HEK293T (cell line): ENCODE data around the gene ARGFX.

ENCODE experiments used
- CTCF ChIA-PET: fragments of 350-600 bp; formaldehyde crosslinking; extraction: SDS; loops from one replicate; lab custom pipeline; 2021; ENCODE audit warnings: antibody characterized with exemption, inconsistent platforms; lab: Yijun Ruan, JAX
- POLR2A ChIA-PET: fragments of 350-600 bp; formaldehyde crosslinking; extraction: SDS; loops from one replicate; lab custom pipeline; 2020; ENCODE audit warnings: antibody characterized with exemption, inconsistent platforms; lab: Yijun Ruan, JAX
- DNase-seq: peaks from one replicate; pipeline ENCODE4 v3.0.0; 2012; ENCODE audit warnings: mixed read lengths; ENCODE audit errors: extremely low spot score
- ARNT ChIP-seq: fragments of 450-650 bp; IDR thresholded peaks from 2 replicates; pipeline ENCODE4 v1.6.1; 2017; ENCODE audit warnings: mild to moderate bottlenecking
- BHLHE40 ChIP-seq: fragments of 450-650 bp; IDR thresholded peaks from 2 replicates; pipeline ENCODE4 v1.6.1; 2016; ENCODE audit warnings: mild to moderate bottlenecking, moderate library complexity, borderline replicate concordance
- CTBP1 ChIP-seq: fragments of 450-650 bp; IDR thresholded peaks from 2 replicates; pipeline ENCODE4 v1.6.1; 2016; ENCODE audit warnings: borderline replicate concordance
- ELF4 ChIP-seq: fragments of 450-650 bp; IDR thresholded peaks from 2 replicates; pipeline ENCODE4 v1.6.1; 2017; ENCODE audit warnings: antibody characterized with exemption
- FOXA1 ChIP-seq: fragments of 450-650 bp; IDR thresholded peaks from 2 replicates; pipeline ENCODE4 v1.6.1; 2016; ENCODE audit warnings: mild to moderate bottlenecking
- FOXK2 ChIP-seq: fragments of 450-650 bp; IDR thresholded peaks from 2 replicates; pipeline ENCODE4 v1.6.1; 2016; ENCODE audit warnings: mild to moderate bottlenecking
- FOXM1 ChIP-seq: fragments of 450-650 bp; IDR thresholded peaks from 2 replicates; pipeline ENCODE4 v1.6.1; 2017; ENCODE audit warnings: mild to moderate bottlenecking, borderline replicate concordance
- HDGF ChIP-seq: fragments of 450-650 bp; IDR thresholded peaks from 2 replicates; pipeline ENCODE4 v1.6.1; 2017; ENCODE audit warnings: antibody characterized with exemption, borderline replicate concordance
- L3MBTL2 ChIP-seq: fragments of 450-650 bp; conservative IDR thresholded peaks from 2 replicates; pipeline ENCODE4 v1.6.1; 2016; ENCODE audit warnings: mild to moderate bottlenecking
- LEF1 ChIP-seq: fragments of 450-650 bp; IDR thresholded peaks from 2 replicates; pipeline ENCODE4 v1.6.1; 2017; ENCODE audit warnings: mild to moderate bottlenecking, borderline replicate concordance
- NFRKB ChIP-seq: fragments of 450-650 bp; IDR thresholded peaks from 2 replicates; pipeline ENCODE4 v1.6.1; 2016; ENCODE audit warnings: mild to moderate bottlenecking, moderate library complexity
- SP1 ChIP-seq: fragments of 450-650 bp; IDR thresholded peaks from 2 replicates; pipeline ENCODE4 v1.6.1; 2017
- SUZ12 ChIP-seq: fragments of 450-650 bp; IDR thresholded peaks from 2 replicates; pipeline ENCODE4 v1.6.1; 2016; ENCODE audit warnings: mild to moderate bottlenecking
- TARDBP ChIP-seq: fragments of 450-650 bp; IDR thresholded peaks from 2 replicates; pipeline ENCODE4 v1.6.1; 2016
- ZNF384 ChIP-seq: fragments of 450-650 bp; IDR thresholded peaks from 2 replicates; pipeline ENCODE4 v1.6.1; 2016
- TF ChIP-seq, protein P1 (sequence below): fragments of 450-650 bp; IDR thresholded peaks from 2 replicates; pipeline ENCODE4 v1.6.1; 2016

Gene ARGFX

DNA sequence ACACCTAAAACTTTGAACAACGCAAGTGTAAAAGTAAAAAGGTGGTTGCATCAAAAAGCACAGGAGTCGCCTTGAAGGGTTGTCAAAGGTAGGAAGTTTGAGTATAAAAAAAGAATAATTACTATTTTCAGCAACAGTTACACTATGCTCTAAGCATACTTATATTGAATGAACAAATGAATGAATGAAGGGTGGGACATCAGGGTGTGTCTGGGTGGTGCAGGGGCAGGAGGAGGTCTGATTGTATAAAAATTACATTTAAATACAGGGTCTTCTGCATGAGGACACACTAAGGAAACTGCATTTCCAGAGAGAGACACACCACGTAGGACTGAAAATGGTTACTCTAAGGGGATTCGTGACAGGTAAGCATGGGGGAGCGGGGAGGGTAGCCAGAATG lies at the start of gene ARGFX:
TSS of gene ARGFX (plus strand) at position 301 of the 400 bp plus-strand sequence. CDS start 2,765 bp downstream, outside the sequence.
- POLR2A ChIA-PET: no interaction called here
- TF ChIP-seq ZNF384 (no peak), HDGF (no peak), FOXA1 (no peak), BHLHE40 (no peak), ELF4 (no peak), ARNT (no peak), SP1 (no peak), NFRKB (no peak)
- CTCF ChIA-PET: no interaction called here
- DNase-seq: no peak

DNA sequence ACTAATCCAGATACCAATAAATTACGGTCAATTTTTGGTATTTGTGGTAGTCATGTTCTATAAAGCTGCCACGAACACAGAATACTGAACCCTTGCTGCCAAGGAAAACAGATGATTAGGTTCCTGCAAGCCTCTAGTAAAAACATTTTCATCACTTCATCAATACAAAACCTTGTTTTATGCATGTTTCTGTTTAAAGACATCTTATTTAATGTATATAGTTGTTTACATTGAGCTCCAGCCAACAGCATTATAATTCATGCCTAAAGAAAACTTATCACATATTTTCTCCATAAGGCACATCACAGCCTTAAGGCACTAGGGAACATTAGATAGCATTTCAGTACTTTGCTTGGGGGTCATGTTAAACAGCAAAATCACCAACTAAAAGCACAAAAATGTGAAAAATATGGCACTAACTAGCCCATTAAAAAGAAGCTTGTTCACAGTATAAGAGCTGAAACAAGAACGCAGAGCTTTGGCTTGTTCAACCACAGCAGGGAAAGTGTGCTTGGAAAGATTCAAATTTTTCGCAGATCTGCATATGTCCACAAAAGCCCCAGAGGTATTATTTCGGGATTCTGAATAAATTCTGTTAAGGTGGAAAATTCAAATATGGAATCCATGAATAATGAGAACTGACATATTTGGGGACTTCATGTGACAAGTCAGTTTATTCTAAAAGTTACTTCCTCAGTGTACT lies 49.6 kb upstream of the ARGFX start:
- no peak for DNase-seq
- ChIA-PET CTCF (no interaction called here), POLR2A (no interaction called here)
- TF ChIP-seq FOXA1 (no peak), ZNF384 (no peak), TARDBP (no peak), CTBP1 (no peak), LEF1 (no peak), FOXM1 (no peak), NFRKB (no peak), SUZ12 (no peak), SP1 (no peak), ELF4 (no peak)
- TF ChIP-seq, protein P1, sequence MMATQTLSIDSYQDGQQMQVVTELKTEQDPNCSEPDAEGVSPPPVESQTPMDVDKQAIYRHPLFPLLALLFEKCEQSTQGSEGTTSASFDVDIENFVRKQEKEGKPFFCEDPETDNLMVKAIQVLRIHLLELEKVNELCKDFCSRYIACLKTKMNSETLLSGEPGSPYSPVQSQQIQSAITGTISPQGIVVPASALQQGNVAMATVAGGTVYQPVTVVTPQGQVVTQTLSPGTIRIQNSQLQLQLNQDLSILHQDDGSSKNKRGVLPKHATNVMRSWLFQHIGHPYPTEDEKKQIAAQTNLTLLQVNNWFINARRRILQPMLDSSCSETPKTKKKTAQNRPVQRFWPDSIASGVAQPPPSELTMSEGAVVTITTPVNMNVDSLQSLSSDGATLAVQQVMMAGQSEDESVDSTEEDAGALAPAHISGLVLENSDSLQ: no peak

DNA sequence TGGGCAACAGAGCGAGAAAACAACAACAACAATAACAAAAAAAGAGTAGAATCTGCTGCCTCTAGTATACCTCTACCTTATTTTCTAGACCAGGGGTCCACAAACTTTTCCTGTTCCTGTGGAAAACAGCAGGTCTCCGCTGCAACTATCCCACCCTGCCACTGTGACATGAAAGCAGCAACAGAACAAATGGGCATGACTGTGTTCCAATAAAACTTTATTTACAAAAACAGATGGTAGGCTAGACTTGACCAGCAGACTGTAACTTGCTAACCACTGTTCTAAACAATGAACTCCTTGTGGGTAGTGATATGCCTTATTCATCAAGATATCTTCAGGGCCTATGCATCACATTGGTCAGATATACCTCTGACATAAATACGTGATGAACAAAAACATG lies 47.2 kb upstream of the ARGFX start:
- no peak for TF ChIP-seq ELF4
- no peak for TF ChIP-seq FOXK2
- no peak for TF ChIP-seq FOXM1
- no peak for TF ChIP-seq NFRKB
- TF ChIP-seq LEF1: no peak
- no peak for TF ChIP-seq CTBP1
- TF ChIP-seq FOXA1: no peak
- no peak for TF ChIP-seq SP1
- TF ChIP-seq ARNT: no peak
- TF ChIP-seq, protein P1: no peak
- TF ChIP-seq BHLHE40: no peak
- TF ChIP-seq SUZ12: no peak
- no peak for TF ChIP-seq L3MBTL2
- no peak for TF ChIP-seq HDGF
- no peak for TF ChIP-seq TARDBP
- no peak for TF ChIP-seq ZNF384

DNA sequence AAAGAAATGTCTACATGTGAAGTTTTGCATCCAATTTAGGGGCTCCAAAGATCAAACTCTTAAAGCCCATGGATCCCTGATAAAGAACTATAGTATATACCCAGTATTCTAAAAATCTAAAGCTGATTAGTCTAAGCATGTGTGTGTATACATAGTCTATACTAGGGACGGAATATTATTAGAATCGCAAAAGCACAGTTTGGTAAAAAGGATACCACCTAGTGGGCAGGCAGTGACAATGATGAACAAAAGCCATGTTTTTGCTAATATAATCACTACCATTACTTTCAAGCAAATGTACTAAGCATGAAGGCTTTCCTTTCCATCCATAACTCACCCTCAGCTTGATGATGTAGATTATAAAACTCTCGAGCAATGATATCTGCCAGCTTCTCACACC lies 38.4 kb upstream of the ARGFX start:
- POLR2A ChIA-PET: no interaction called here
- no peak for TF ChIP-seq FOXA1
- TF ChIP-seq, protein P1: no peak
- no peak for TF ChIP-seq LEF1
- TF ChIP-seq SP1: no peak
- TF ChIP-seq HDGF: no peak
- TF ChIP-seq NFRKB: no peak
- TF ChIP-seq FOXM1: no peak
- no peak for TF ChIP-seq ARNT
- no peak for TF ChIP-seq BHLHE40
- TF ChIP-seq SUZ12: no peak
- no peak for TF ChIP-seq L3MBTL2
- no peak for TF ChIP-seq TARDBP
- TF ChIP-seq CTBP1: no peak
- no peak for TF ChIP-seq ZNF384
- TF ChIP-seq FOXK2: no peak
- no peak for TF ChIP-seq ELF4
- CTCF ChIA-PET: no interaction called here
- DNase-seq: no peak

More for the DNA sequence above, 47.2 kb upstream of the ARGFX start:
- ChIA-PET CTCF (no interaction called here), POLR2A (no interaction called here)
- no peak for DNase-seq

DNA sequence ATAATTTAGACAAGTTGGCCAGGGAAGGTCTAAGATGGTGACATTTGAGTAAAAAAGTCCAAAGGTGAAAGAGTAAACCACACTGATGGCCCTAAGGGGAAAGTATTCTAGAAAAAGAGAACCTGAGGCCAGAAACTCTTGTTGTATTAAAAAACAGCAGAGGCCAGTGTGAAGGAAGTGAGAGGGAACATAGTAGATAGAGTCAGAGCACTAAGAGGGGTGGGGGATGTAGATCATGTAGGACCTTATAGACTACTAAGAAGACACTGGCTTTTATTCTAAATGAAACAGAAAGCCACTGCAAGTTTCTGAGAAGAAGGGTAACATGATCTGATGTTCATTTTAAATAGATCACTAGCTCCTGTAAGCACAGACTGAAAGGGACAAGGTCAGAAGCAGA lies 36.5 kb upstream of the ARGFX start:
- no peak for TF ChIP-seq NFRKB
- TF ChIP-seq, protein P1: no peak
- no peak for TF ChIP-seq FOXM1
- TF ChIP-seq FOXA1: no peak
- POLR2A ChIA-PET: no interaction called here
- no peak for DNase-seq
- CTCF ChIA-PET: interaction anchor here (0.5 to 0.7 kb wide), 2 partner anchors 16 to 1544 kb away, joined by 3 read pairs; no protein-coding TSS in a partner anchor

DNA sequence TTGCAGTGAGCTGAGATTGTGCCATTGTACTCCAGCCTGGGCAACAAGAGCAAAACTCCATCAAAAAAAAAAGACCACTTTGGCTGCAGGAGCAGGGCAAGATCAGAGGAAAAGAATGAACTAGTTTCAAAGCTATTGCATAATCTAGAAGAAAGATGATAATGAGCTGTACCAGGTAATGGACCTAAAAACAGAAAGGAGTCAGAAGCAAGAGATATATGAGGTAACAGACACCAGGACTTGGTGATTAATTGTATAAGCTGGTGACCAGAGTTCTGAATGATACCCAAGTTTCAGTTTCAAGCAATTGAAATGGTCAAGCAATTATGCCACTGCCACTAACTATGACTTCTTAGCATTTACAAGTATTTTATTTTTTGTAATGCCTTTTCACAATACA lies 24.8 kb upstream of the ARGFX start:
- CTCF ChIA-PET: interaction anchor here (0.7 kb wide), 1 partner anchor 1137 kb away, joined by 6 read pairs; no protein-coding TSS in a partner anchor
- POLR2A ChIA-PET: no interaction called here
- TF ChIP-seq SUZ12 (no peak), ARNT (no peak), ZNF384 (no peak), FOXA1 (no peak)
- no peak for DNase-seq
